Liver (tissue), 9 donors: ENCODE results near the gene GRPEL2. TPM values are rescaled to one million over a fixed set of nuclear protein-coding genes. Genes with fewer than 3 reads are reported as not detected.

Experiments
- DNase-seq: peaks from one replicate; pipeline ENCODE4 v3.0.0-alpha.2; 2017; ENCODE audit warnings: low spot score
- H3K27ac ChIP-seq, 2 donors: one replicate each; pipeline ENCODE4 v1.7.0; 2013; ENCODE audit warnings: inconsistent platforms in 2 of 2, low read length in 2 of 2, control low read depth in 1 of 2, low read depth in 1 of 2, mild to moderate bottlenecking in 1 of 2
- H3K27me3 ChIP-seq, 4 donors: one replicate each; pipeline versions ENCODE4 v1.6.1 to v1.7.0; 2013; ENCODE audit warnings: low read length in 3 of 4, inconsistent platforms in 1 of 4, mild to moderate bottlenecking in 1 of 4, moderate library complexity in 1 of 4; ENCODE audit not compliant: control insufficient read depth in 4 of 4, insufficient read depth in 4 of 4
- H3K36me3 ChIP-seq, 4 donors: one replicate each; pipeline versions ENCODE4 v1.6.1 to v1.7.0; 2013; ENCODE audit warnings: low read length in 3 of 4, mild to moderate bottlenecking in 3 of 4, low read depth in 1 of 4, moderate library complexity in 1 of 4; ENCODE audit not compliant: control insufficient read depth in 4 of 4, insufficient read depth in 3 of 4
- H3K4me1 ChIP-seq, 4 donors: one replicate each; pipeline versions ENCODE4 v1.6.1 to v1.7.0; 2013; ENCODE audit warnings: low read length in 3 of 4, mild to moderate bottlenecking in 3 of 4, moderate library complexity in 1 of 4; ENCODE audit not compliant: control insufficient read depth in 4 of 4, insufficient read depth in 4 of 4
- H3K4me3 ChIP-seq, 3 donors: one replicate each; pipeline versions ENCODE4 v1.6.1 to v1.7.0; 2013; ENCODE audit warnings: low read length in 3 of 3, control low read depth in 1 of 3, low read depth in 1 of 3, mild to moderate bottlenecking in 1 of 3
- H3K9ac ChIP-seq, 2 donors: one replicate each; pipeline ENCODE4 v1.7.0; 2013; ENCODE audit warnings: low read length in 2 of 2, mild to moderate bottlenecking in 2 of 2, moderate library complexity in 2 of 2, control low read depth in 1 of 2, low read depth in 1 of 2
- H3K9me3 ChIP-seq, 4 donors: one replicate each; pipeline versions ENCODE4 v1.6.1 to v1.7.0; 2013; ENCODE audit warnings: low read length in 3 of 4; ENCODE audit not compliant: control insufficient read depth in 4 of 4
- ATF3 ChIP-seq: IDR thresholded peaks from 2 replicates; pipeline ENCODE4 v1.6.1; 2016; ENCODE audit warnings: antibody characterized with exemption
- CTCF ChIP-seq: fragments of 150-350 bp; IDR thresholded peaks from 2 replicates; pipeline ENCODE4 v1.5.1; 2017; ENCODE audit warnings: improper control_type of control experiment, low read depth, low read length; ENCODE audit not compliant: missing input control
- EGR1 ChIP-seq, 2 donors: IDR thresholded peaks; 2 replicates each; pipeline ENCODE4 v1.6.1; 2016 to 2018; ENCODE audit warnings: antibody characterized with exemption in 2 of 2, low read depth in 2 of 2
- FOXA1 ChIP-seq: IDR thresholded peaks from 2 replicates; pipeline ENCODE4 v1.6.1; 2016; ENCODE audit warnings: antibody characterized with exemption
- FOXA2 ChIP-seq: IDR thresholded peaks from 2 replicates; pipeline ENCODE4 v1.6.1; 2016; ENCODE audit warnings: antibody characterized with exemption
- NR2F2 ChIP-seq: IDR thresholded peaks from 2 replicates; pipeline ENCODE4 v1.6.1; 2016; ENCODE audit warnings: antibody characterized with exemption
- REST ChIP-seq: IDR thresholded peaks from 2 replicates; pipeline ENCODE4 v1.6.1; 2016; ENCODE audit warnings: antibody characterized with exemption, mild to moderate bottlenecking
- RXRA ChIP-seq, 2 donors: IDR thresholded peaks; 2 replicates each; pipeline ENCODE4 v1.6.1; 2017 to 2018; ENCODE audit warnings: antibody characterized with exemption in 2 of 2, mild to moderate bottlenecking in 1 of 2
- SP1 ChIP-seq: IDR thresholded peaks from 2 replicates; pipeline ENCODE4 v1.6.1; 2018; ENCODE audit warnings: antibody characterized with exemption, mild to moderate bottlenecking
- WGBS: extraction: QIAGEN DNeasy Blood & Tissue Kit; methylation state at CpG from one replicate; pipeline ENCODE4 v1.1.7; 2013; 5-methylcytosine and 5-hydroxymethylcytosine counted together
- polyA plus RNA-seq, 2 donors: library from polyadenylated mRNA; stranded (reverse) in 1 of 2; unstranded in 1 of 2; fragments of 200-250 nt in 1 of 2; fragments of >200 nt in 1 of 2; fragmentation: Nextera tagmentation in 1 of 2; extraction: Ambion mirVana in 1 of 2; gene quantifications; one replicate each; pipeline versions ENCODE4 v1.2.1 to v1.2.3, GENCODE V29; 2013 to 2015
- total RNA-seq, 2 donors: library from RNA; depleted of rRNA; stranded (reverse); fragments of >200 nt; gene quantifications; one replicate each; pipeline ENCODE4 v1.2.3, GENCODE V29; 2014
- TF ChIP-seq, protein P1 (sequence below): IDR thresholded peaks from 2 replicates; pipeline ENCODE4 v1.6.1; 2016; ENCODE audit warnings: antibody characterized with exemption
- TF ChIP-seq, protein P2 (sequence below): IDR thresholded peaks from 2 replicates; pipeline ENCODE4 v1.6.1; 2016; ENCODE audit warnings: antibody characterized with exemption
- donor health status: healthy.
- donor health status: healthy.
- donor health status: healthy.
- donor health status: healthy.
- donor health status: healthy.

Gene GRPEL2
- total and polyA plus RNA-seq, 4 donors = 2.5 to 9.5 (median 4.8) TPM

- Histone ChIP-seq H3K9me3 (no peaks in the 10 kb centered on the region), H3K4me1 (peaks cover 2 to 10% (median 5%) of the 10 kb centered on the region in 4 donors), H3K36me3 (peaks cover 0 to 5% (median 0%) of the 10 kb centered on the region in 4 donors), H3K27ac (no peak overlapping the region), H3K4me3 (no peak overlapping the region), H3K9ac (no peak overlapping the region), H3K27me3 (no peaks in the 10 kb centered on the region)
- DNase-seq = no peak
- TF ChIP-seq ATF3 = no peak
- TF ChIP-seq NR2F2 = no peak
- TF ChIP-seq RXRA (IDR thresholded peaks at IDR 0.05) = no peak
- TF ChIP-seq CTCF = no peak
- TF ChIP-seq, protein P1, sequence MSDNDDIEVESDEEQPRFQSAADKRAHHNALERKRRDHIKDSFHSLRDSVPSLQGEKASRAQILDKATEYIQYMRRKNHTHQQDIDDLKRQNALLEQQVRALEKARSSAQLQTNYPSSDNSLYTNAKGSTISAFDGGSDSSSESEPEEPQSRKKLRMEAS = no peak
- TF ChIP-seq EGR1 (IDR thresholded peaks at IDR 0.05; ENCODE audit: low read depth in 2 of 2) = no peak
- 90% methylated on average over 8 of the region's 8 CpGs for WGBS
These were observed 13.7 kb downstream of the GRPEL2 start for GRCh38 chr5:149358868-149359495.

GRCh38 chr5:149360272-149360671, 15.0 kb downstream of the GRPEL2 start:
- no peak overlapping the region for H3K9ac ChIP-seq
- no peaks in the 10 kb centered on the region for H3K36me3 ChIP-seq
- 79% methylated on average over 1 of the region's 1 CpG for WGBS
- H3K4me1 ChIP-seq = peaks cover 2 to 10% (median 5%) of the 10 kb centered on the region in 4 donors
- H3K9me3 ChIP-seq = no peaks in the 10 kb centered on the region
- H3K27me3 ChIP-seq = no peaks in the 10 kb centered on the region
- H3K27ac ChIP-seq = no peak overlapping the region
- H3K4me3 ChIP-seq = no peak overlapping the region
- no peak for TF ChIP-seq FOXA2
- no peak for DNase-seq

GRCh38 chr5:149362541-149362940, 17.2 kb downstream of the GRPEL2 start:
- no peaks in the 10 kb centered on the region for H3K9me3 ChIP-seq
- H3K4me1 ChIP-seq = peaks cover under 1 to 6% (median 5%) of the 10 kb centered on the region in 4 donors
- H3K27me3 ChIP-seq = no peaks in the 10 kb centered on the region
- no peaks in the 10 kb centered on the region for H3K36me3 ChIP-seq
- no peak overlapping the region for H3K9ac ChIP-seq
- whole genome bisulfite sequencing = 89% methylated on average over 12 of the region's 12 CpGs
- H3K27ac ChIP-seq = no peak overlapping the region
- TF ChIP-seq REST = no peak
- no peak for TF ChIP-seq EGR1 (IDR thresholded peaks at IDR 0.05; ENCODE audit: low read depth in 2 of 2)
- TF ChIP-seq, protein P2, sequence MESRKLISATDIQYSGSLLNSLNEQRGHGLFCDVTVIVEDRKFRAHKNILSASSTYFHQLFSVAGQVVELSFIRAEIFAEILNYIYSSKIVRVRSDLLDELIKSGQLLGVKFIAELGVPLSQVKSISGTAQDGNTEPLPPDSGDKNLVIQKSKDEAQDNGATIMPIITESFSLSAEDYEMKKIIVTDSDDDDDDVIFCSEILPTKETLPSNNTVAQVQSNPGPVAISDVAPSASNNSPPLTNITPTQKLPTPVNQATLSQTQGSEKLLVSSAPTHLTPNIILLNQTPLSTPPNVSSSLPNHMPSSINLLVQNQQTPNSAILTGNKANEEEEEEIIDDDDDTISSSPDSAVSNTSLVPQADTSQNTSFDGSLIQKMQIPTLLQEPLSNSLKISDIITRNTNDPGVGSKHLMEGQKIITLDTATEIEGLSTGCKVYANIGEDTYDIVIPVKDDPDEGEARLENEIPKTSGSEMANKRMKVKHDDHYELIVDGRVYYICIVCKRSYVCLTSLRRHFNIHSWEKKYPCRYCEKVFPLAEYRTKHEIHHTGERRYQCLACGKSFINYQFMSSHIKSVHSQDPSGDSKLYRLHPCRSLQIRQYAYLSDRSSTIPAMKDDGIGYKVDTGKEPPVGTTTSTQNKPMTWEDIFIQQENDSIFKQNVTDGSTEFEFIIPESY = no peak
- no peak for TF ChIP-seq SP1
- TF ChIP-seq FOXA1 = no peak
- no peak for DNase-seq
- H3K4me3 ChIP-seq = no peak overlapping the region
